ENCODE data around the gene AUP1.

AUP1 gene

GRCh38 chr2:74513605-74514367 lies 15.7 kb downstream of the AUP1 start:
- no peak for DNase-seq (ENCODE audit: low read depth)

- no peak for DNase-seq (ENCODE audit: low read depth)
These were observed 16.5 kb downstream of the AUP1 start for GRCh38 chr2:74512744-74513604.

- no peak for DNase-seq (ENCODE audit: low read depth)
These were observed 18.2 kb downstream of the AUP1 start for GRCh38 chr2:74511104-74511989.

- DNase-seq (ENCODE audit: low read depth): no peak
These were observed 19.2 kb downstream of the AUP1 start for GRCh38 chr2:74510272-74510671.

GRCh38 chr2:74507926-74508520 lies 21.5 kb downstream of the AUP1 start:
- no peak for DNase-seq (ENCODE audit: low read depth)

- peak; percentile 96 for DNase-seq (ENCODE audit: low read depth)
These were observed 22.2 kb downstream of the AUP1 start, which contains the start of gene PCGF1 for GRCh38 chr2:74507145-74507925. TSS of gene PCGF1 (minus strand) at chr2:74507695. CDS start at chr2:74507668, 27 bp downstream.

- DNase-seq (ENCODE audit: low read depth): no peak
These were observed 23.9 kb downstream of the AUP1 start for GRCh38 chr2:74505448-74506246.

GRCh38 chr2:74504591-74504990 lies 24.9 kb downstream of the AUP1 start:
- no peak for DNase-seq (ENCODE audit: low read depth)

GRCh38 chr2:74503506-74504475 lies 25.7 kb downstream of the AUP1 start:
- no peak for DNase-seq (ENCODE audit: low read depth)

GRCh38 chr2:74502720-74503505 lies 26.6 kb downstream of the AUP1 start:
- DNase-seq (ENCODE audit: low read depth): no peak

- no peak for DNase-seq (ENCODE audit: low read depth)
These were observed 27.3 kb downstream of the AUP1 start for GRCh38 chr2:74502147-74502719.

GRCh38 chr2:74501335-74502071 lies 28.0 kb downstream of the AUP1 start:
- DNase-seq (ENCODE audit: low read depth): no peak

GRCh38 chr2:74500578-74500946 lies 28.9 kb downstream of the AUP1 start:
- DNase-seq (ENCODE audit: low read depth): no peak

GRCh38 chr2:74499940-74500577 lies 29.4 kb downstream of the AUP1 start:
- DNase-seq (ENCODE audit: low read depth): no peak

GRCh38 chr2:74499267-74499939 lies 30.1 kb downstream of the AUP1 start, which contains the start of gene LBX2:
TSS of gene LBX2 (minus strand) at chr2:74499603. CDS start at chr2:74499537, 66 bp downstream.
- DNase-seq (ENCODE audit: low read depth): no peak

All from activated T-helper 1 cell treated with Interleukin-2 at 50 U/mL for 16 hours (primary cell).